SK-N-SH treated with all-trans-retinoic acid at 6 μM for 48 hours (cell line): Measurements from ENCODE around the gene WRAP73.

Experiments used
- ATAC-seq: fragments of 200-7000 bp; cut with Tn5 transposase; 3 replicates; pipeline ENCODE4 v1.9.1; 2020; ENCODE audit warnings: mild to moderate bottlenecking, moderate library complexity
- ARNTL ChIP-seq: fragments of 450-650 bp; formaldehyde crosslinking; IDR thresholded peaks from 2 replicates; pipeline ENCODE4 v1.5.0; 2020; ENCODE audit warnings: low read depth, mild to moderate bottlenecking, moderate library complexity, borderline replicate concordance
- BACH2 ChIP-seq: fragments of 250-450 bp; sonication (Bioruptor Pico); IDR thresholded peaks from 2 replicates; pipeline ENCODE4 v1.9.0; 2021; ENCODE audit warnings: mild to moderate bottlenecking, borderline replicate concordance
- CSDC2 ChIP-seq: fragments of 250-450 bp; sonication (Bioruptor Pico); IDR thresholded peaks from 2 replicates; pipeline ENCODE4 v1.5.0; 2020; ENCODE audit warnings: mild to moderate bottlenecking, moderate library complexity
- CSRNP3 ChIP-seq: fragments of 250-450 bp; sonication (Bioruptor Pico); IDR thresholded peaks from 2 replicates; pipeline ENCODE4 v1.5.1; 2021; ENCODE audit warnings: mild to moderate bottlenecking, moderate library complexity
- ESRRG ChIP-seq: fragments of 250-450 bp; sonication (Bioruptor Pico); IDR thresholded peaks from 2 replicates; pipeline ENCODE4 v1.6.1; 2021; ENCODE audit warnings: mild to moderate bottlenecking
- GLIS3 ChIP-seq: fragments of 250-450 bp; sonication (Bioruptor Pico); IDR thresholded peaks from 2 replicates; pipeline ENCODE4 v1.5.0; 2020; ENCODE audit warnings: mild to moderate bottlenecking, moderate library complexity
- ISL1 ChIP-seq: fragments of 250-450 bp; sonication (Bioruptor Pico); IDR thresholded peaks from 2 replicates; pipeline ENCODE4 v2.1.2; 2022; ENCODE audit warnings: mild to moderate bottlenecking, moderate library complexity
- PPARA ChIP-seq: fragments of 250-450 bp; sonication (Bioruptor Pico); IDR thresholded peaks from 2 replicates; pipeline ENCODE4 v1.5.0; 2020; ENCODE audit warnings: mild to moderate bottlenecking, borderline replicate concordance
- TCF4 ChIP-seq: fragments of 250-450 bp; sonication (Bioruptor Pico); IDR thresholded peaks from 2 replicates; pipeline ENCODE4 v1.8.0; 2021; ENCODE audit warnings: mild to moderate bottlenecking, moderate library complexity, borderline replicate concordance
- TOX ChIP-seq: fragments of 250-450 bp; sonication (Bioruptor Pico); IDR thresholded peaks from 2 replicates; pipeline ENCODE4 v1.8.0; 2021; ENCODE audit warnings: mild to moderate bottlenecking, moderate library complexity, borderline replicate concordance
- ZC3H10 ChIP-seq: fragments of 250-450 bp; sonication (Bioruptor Pico); IDR thresholded peaks from 2 replicates; pipeline ENCODE4 v1.5.1; 2021; ENCODE audit warnings: mild to moderate bottlenecking, moderate library complexity
- ZFP30 ChIP-seq: fragments of 450-650 bp; formaldehyde crosslinking; IDR thresholded peaks from 2 replicates; pipeline ENCODE4 v1.5.0; 2022; ENCODE audit warnings: mild to moderate bottlenecking, moderate library complexity
- ZNF565 ChIP-seq: fragments of 450-650 bp; formaldehyde crosslinking; conservative IDR thresholded peaks from 2 replicates; pipeline ENCODE4 v1.5.0; 2020; ENCODE audit warnings: low read depth, mild to moderate bottlenecking, moderate library complexity
- ZNF70 ChIP-seq: fragments of 450-650 bp; formaldehyde crosslinking; IDR thresholded peaks from 2 replicates; pipeline ENCODE4 v1.5.0; 2020; ENCODE audit warnings: mild to moderate bottlenecking, moderate library complexity
- ZNF8 ChIP-seq: fragments of 450-650 bp; formaldehyde crosslinking; IDR thresholded peaks from 2 replicates; pipeline ENCODE4 v1.5.0; 2020; ENCODE audit warnings: mild to moderate bottlenecking, moderate library complexity
- TF ChIP-seq, protein P1 (sequence below): fragments of 250-450 bp; sonication (Bioruptor Pico); IDR thresholded peaks from 2 replicates; pipeline ENCODE4 v1.8.0; 2021; ENCODE audit warnings: low read depth, mild to moderate bottlenecking, moderate library complexity, borderline replicate concordance
- TF ChIP-seq, protein P2 (sequence below): fragments of 250-450 bp; sonication (Bioruptor Pico); IDR thresholded peaks from 2 replicates; pipeline ENCODE4 v1.8.0; 2020; ENCODE audit warnings: mild to moderate bottlenecking, moderate library complexity, borderline replicate concordance
- TF ChIP-seq, protein P3 (sequence below): fragments of 250-450 bp; sonication (Bioruptor Pico); IDR thresholded peaks from 2 replicates; pipeline ENCODE4 v1.5.1; 2020; ENCODE audit warnings: low read depth, mild to moderate bottlenecking, moderate library complexity
- TF ChIP-seq, protein P4 (sequence below): fragments of 250-450 bp; sonication (Bioruptor Pico); IDR thresholded peaks from 2 replicates; pipeline ENCODE4 v1.5.0; 2020; ENCODE audit warnings: mild to moderate bottlenecking, moderate library complexity

The WRAP73 gene

DNA sequence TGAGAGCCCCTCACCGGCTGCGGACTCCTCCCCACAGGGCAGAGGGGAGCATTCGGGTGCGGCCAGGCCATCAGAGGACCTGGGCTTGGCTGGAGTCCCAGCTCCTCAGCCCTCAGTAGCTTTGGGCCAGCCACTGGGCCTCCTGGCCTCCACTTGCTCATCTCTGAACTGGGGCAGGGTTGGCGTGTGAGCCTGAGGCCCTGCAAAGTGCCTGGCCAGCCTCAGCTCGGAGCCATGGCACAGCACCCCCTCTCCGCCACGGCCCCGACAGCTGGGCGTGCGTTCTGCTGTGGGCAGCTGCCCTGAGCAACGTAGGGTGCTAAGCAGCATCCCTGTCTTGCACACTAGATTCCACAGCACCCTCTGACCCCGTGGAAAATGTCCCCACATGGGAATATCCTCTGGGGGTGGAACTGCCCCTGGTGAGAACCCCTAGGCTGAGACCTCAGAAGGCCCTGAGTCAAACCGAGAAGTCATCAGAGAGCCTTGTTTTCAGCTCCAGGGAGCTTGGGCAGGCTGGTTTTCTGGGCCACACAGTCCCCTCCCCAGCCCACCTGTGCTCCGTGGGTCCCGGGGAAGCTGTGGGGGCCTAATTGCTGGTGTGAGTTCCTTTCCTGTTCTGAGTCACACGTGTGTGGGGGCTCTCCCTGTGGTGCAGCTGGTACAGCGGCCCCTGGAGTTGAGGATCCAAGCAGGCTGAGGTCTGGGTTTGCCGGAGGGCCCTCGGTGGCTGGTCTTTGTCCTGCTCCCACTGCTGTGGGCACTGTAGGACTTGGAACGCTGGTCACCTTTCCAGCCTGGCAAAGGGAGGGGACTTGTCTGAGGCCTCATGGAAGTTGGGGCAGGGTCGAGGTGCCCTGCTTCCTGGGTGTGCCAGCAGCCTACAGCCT is 26.9 kb upstream of the WRAP73 start:
- TF ChIP-seq, protein P1, sequence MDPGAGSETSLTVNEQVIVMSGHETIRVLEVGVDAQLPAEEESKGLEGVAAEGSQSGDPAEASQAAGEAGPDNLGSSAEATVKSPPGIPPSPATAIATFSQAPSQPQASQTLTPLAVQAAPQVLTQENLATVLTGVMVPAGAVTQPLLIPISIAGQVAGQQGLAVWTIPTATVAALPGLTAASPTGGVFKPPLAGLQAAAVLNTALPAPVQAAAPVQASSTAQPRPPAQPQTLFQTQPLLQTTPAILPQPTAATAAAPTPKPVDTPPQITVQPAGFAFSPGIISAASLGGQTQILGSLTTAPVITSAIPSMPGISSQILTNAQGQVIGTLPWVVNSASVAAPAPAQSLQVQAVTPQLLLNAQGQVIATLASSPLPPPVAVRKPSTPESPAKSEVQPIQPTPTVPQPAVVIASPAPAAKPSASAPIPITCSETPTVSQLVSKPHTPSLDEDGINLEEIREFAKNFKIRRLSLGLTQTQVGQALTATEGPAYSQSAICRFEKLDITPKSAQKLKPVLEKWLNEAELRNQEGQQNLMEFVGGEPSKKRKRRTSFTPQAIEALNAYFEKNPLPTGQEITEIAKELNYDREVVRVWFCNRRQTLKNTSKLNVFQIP (CRISPR knock-in tag): no peak
- TF ChIP-seq BACH2 (CRISPR knock-in tag) (no peak), ARNTL (CRISPR knock-in tag) (no peak), ZNF70 (CRISPR knock-in tag) (no peak)
- TF ChIP-seq, protein P2, sequence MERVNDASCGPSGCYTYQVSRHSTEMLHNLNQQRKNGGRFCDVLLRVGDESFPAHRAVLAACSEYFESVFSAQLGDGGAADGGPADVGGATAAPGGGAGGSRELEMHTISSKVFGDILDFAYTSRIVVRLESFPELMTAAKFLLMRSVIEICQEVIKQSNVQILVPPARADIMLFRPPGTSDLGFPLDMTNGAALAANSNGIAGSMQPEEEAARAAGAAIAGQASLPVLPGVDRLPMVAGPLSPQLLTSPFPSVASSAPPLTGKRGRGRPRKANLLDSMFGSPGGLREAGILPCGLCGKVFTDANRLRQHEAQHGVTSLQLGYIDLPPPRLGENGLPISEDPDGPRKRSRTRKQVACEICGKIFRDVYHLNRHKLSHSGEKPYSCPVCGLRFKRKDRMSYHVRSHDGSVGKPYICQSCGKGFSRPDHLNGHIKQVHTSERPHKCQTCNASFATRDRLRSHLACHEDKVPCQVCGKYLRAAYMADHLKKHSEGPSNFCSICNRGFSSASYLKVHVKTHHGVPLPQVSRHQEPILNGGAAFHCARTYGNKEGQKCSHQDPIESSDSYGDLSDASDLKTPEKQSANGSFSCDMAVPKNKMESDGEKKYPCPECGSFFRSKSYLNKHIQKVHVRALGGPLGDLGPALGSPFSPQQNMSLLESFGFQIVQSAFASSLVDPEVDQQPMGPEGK (CRISPR knock-in tag): no peak
- no peak; the same call in 2 of the 3 replicates for ATAC-seq

GRCh38 chr1:3675436-3675835 is 25.5 kb upstream of the WRAP73 start:
- ATAC-seq: no peak
- TF ChIP-seq GLIS3 (CRISPR knock-in tag) (no peak), TCF4 (no peak), TOX (CRISPR knock-in tag) (no peak), ZFP30 (CRISPR knock-in tag) (no peak), ISL1 (CRISPR knock-in tag) (no peak), ZNF8 (no peak), BACH2 (CRISPR knock-in tag) (no peak), CSDC2 (no peak), ZNF565 (no peak)
- TF ChIP-seq, protein P3, sequence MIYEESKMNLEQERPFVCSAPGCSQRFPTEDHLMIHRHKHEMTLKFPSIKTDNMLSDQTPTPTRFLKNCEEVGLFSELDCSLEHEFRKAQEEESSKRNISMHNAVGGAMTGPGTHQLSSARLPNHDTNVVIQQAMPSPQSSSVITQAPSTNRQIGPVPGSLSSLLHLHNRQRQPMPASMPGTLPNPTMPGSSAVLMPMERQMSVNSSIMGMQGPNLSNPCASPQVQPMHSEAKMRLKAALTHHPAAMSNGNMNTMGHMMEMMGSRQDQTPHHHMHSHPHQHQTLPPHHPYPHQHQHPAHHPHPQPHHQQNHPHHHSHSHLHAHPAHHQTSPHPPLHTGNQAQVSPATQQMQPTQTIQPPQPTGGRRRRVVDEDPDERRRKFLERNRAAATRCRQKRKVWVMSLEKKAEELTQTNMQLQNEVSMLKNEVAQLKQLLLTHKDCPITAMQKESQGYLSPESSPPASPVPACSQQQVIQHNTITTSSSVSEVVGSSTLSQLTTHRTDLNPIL (CRISPR knock-in tag): no peak
- TF ChIP-seq, protein P2 (CRISPR knock-in tag): no peak
- TF ChIP-seq, protein P4, sequence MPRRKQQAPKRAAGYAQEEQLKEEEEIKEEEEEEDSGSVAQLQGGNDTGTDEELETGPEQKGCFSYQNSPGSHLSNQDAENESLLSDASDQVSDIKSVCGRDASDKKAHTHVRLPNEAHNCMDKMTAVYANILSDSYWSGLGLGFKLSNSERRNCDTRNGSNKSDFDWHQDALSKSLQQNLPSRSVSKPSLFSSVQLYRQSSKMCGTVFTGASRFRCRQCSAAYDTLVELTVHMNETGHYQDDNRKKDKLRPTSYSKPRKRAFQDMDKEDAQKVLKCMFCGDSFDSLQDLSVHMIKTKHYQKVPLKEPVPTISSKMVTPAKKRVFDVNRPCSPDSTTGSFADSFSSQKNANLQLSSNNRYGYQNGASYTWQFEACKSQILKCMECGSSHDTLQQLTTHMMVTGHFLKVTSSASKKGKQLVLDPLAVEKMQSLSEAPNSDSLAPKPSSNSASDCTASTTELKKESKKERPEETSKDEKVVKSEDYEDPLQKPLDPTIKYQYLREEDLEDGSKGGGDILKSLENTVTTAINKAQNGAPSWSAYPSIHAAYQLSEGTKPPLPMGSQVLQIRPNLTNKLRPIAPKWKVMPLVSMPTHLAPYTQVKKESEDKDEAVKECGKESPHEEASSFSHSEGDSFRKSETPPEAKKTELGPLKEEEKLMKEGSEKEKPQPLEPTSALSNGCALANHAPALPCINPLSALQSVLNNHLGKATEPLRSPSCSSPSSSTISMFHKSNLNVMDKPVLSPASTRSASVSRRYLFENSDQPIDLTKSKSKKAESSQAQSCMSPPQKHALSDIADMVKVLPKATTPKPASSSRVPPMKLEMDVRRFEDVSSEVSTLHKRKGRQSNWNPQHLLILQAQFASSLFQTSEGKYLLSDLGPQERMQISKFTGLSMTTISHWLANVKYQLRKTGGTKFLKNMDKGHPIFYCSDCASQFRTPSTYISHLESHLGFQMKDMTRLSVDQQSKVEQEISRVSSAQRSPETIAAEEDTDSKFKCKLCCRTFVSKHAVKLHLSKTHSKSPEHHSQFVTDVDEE (CRISPR knock-in tag): no peak

GRCh38 chr1:3674100-3675094 is 24.5 kb upstream of the WRAP73 start:
- ATAC-seq: no peak
- TF ChIP-seq ZFP30 (CRISPR knock-in tag) (no peak), TCF4 (no peak), CSDC2 (no peak), ESRRG (CRISPR knock-in tag) (no peak), ZC3H10 (CRISPR knock-in tag) (no peak), ZNF8 (no peak), BACH2 (CRISPR knock-in tag) (no peak), CSRNP3 (no peak), PPARA (no peak), GLIS3 (CRISPR knock-in tag) (no peak)
- TF ChIP-seq, protein P2 (CRISPR knock-in tag): no peak
- TF ChIP-seq, protein P3 (CRISPR knock-in tag): no peak
